GM13977 (cell line): ENCODE measurements around the gene BCL11B.
"Not testable (repeated sequence)": the region's sequence is repeated elsewhere in the genome, so short reads cannot be mapped to it uniquely, and the experiment has no call there.

ENCODE experiments used
- DNase-seq: peaks from one replicate; pipeline ENCODE4 v3.0.0; 2012; ENCODE audit warnings: low spot score
- in situ Hi-C: fragments of 300-500 bp; cut with MboI; formaldehyde crosslinking; loops from one replicate; pipeline ENCODE4 v1.12.0; 2022; ENCODE audit warnings: low sequenced_read_pairs, low pct_unique_long_range_greater_than_20kb, mixed read lengths, inconsistent platforms; ENCODE audit not compliant: unreplicated experiment
- TF ChIP-seq, protein P1 (sequence below): IDR thresholded peaks from 2 replicates; pipeline ENCODE4 v1.5.1; 2012; ENCODE audit warnings: mild to moderate bottlenecking, control low read depth; ENCODE audit not compliant: insufficient read depth; ENCODE audit errors: extremely low read depth, missing control alignments

Gene BCL11B

DNA sequence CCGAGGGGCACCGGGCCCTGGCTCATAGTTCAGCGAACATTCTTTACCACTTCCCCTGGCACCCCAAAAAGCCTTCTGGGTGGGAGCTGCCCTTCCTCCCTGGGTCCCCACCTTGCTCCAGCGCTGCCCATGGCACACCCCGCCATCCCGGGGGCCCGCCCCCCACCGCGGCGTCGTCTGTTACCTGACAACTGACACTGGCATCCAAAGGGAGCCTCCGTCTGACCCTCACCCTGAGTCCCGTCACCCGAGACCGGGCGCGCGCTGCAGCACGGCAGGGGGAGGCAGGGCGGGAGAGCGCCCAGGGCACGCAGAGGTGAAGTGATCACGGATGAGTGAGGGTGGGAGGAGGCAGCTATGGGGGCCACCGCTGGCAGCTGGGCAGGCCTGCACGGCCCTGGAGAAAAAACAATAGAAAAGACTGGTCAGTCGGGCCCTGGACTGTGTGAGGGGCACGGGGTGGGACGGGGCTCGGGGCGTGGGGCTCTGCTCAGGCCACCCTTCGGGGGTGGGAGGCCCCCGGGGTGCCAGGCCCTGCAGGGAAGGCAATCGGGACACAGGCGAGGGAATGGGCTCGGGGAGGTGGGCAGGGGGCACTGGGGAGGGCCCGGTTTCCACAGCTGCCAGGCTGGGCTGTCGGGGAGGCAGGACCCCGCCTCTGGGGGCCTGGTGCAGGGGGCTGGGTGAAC lies 40.7 kb downstream of the BCL11B start:
- DNase-seq = no peak
- TF ChIP-seq, protein P1, sequence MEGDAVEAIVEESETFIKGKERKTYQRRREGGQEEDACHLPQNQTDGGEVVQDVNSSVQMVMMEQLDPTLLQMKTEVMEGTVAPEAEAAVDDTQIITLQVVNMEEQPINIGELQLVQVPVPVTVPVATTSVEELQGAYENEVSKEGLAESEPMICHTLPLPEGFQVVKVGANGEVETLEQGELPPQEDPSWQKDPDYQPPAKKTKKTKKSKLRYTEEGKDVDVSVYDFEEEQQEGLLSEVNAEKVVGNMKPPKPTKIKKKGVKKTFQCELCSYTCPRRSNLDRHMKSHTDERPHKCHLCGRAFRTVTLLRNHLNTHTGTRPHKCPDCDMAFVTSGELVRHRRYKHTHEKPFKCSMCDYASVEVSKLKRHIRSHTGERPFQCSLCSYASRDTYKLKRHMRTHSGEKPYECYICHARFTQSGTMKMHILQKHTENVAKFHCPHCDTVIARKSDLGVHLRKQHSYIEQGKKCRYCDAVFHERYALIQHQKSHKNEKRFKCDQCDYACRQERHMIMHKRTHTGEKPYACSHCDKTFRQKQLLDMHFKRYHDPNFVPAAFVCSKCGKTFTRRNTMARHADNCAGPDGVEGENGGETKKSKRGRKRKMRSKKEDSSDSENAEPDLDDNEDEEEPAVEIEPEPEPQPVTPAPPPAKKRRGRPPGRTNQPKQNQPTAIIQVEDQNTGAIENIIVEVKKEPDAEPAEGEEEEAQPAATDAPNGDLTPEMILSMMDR = no peak
- in situ Hi-C loops = no loop called here

DNA sequence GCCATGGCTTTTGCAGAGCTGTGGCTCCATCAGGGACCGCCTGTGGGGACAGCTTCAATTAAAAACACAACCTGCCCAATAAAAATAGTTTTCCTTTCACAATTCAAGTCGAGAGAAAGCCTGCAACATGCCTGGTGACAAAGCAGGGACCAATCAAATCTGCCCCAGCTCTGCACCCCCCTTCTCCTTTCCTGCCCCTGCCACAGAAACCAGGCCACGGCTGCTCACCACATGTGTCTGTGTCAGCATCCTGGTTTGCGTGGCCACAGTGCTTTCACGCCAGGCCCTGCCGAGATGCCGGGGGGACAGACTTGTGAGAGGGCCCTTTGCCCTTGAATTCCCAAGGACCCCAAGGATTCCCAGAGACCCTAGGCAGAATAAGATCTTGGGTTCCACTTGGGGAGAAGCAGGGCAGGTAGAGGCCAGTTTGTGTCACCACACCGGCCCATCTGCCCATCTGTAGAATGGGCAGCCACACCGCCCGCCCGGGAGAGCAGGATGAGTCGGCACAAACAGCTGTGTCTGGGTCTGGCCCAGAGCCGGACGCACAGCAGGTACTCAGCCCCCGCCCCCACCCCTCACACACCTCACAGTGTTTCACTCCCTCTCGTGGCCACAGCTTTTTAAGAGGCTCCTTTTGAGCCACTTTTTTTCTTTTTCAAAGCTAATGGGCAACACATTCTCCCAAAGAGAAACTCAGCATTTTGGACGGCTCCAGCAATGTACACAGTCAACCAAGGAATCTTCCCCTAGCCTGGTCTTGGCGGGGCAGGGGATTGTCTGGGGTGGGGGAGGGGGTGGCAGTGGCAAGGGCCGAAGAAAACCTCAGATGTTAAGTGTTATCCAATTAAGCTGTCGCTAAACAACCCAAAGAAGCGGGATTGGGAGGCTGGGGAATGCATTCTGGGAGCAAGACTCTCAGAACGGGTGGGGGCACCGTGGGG lies 41.5 kb downstream of the BCL11B start:
- in situ Hi-C loops = no loop called here
- DNase-seq = no peak

DNA sequence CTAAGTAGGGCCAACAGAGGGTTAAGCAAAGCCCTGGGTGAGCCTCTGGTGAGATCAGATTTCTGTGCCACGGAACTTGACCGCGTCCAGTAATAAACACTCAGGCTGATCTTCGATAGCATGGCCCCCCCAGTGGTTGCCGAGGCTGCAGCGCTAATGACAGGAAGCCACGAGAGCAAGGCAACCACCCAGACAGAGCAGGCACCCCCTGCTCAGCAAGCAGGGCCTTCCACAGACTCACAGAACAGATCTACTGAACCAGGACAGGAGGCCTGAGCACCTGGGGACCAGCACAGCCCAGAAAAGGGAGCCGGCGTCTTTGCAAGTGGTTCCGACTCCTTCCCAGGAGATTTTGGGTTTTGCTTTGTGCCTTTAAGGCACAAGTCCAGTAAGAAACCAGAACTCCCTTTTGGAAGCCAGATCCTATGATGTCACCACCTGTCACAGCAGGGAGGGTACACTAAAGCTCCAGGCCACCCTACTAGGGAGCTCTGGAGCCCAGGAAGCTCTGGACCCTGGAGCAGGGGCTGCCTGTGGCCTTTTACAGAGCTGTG lies 42.3 kb downstream of the BCL11B start:
- no peak for DNase-seq
- TF ChIP-seq, protein P1 = no peak
- in situ Hi-C loops = no loop called here

More for the DNA sequence above, 41.5 kb downstream of the BCL11B start:
- TF ChIP-seq, protein P1 = no peak

DNA sequence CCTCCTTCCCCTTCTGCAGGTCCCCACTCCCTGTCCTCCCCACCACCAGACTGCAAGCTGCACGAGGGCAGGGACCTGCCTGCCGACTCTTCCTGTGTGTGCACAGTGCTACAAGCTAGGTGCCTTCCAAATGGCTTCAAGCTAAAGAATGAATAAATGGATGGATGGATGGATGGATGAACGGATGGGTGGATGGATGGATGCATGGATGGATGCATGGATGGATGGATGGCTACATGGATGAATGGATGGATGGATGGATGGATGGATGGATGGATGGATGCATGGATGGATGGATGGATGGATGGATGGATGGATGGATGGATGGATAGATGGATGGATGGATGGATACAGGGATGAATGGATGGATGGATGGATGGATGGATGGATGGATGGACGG lies 43.2 kb downstream of the BCL11B start:
- DNase-seq, in situ Hi-C loops: not testable (repeated sequence)

DNA sequence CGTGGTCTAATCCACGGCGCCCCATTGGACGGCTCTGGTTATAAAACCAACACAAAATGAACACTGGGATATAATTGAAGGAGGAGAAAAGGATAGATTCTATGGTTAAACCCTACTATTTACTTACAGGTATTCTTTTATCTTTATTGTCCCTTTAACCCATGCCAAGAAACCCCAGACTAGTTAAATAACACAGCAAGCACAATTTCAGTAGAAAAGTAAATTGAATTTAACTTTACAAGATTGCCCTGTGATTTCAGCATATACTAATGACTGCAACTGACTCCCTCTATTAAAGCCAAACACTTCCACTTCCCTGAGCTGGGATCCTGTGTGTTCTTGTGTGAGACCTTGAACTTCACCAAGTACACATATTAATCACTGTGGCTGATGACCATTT lies 45.3 kb downstream of the BCL11B start:
- in situ Hi-C loops = no loop called here
- TF ChIP-seq, protein P1 = no peak
- no peak for DNase-seq

DNA sequence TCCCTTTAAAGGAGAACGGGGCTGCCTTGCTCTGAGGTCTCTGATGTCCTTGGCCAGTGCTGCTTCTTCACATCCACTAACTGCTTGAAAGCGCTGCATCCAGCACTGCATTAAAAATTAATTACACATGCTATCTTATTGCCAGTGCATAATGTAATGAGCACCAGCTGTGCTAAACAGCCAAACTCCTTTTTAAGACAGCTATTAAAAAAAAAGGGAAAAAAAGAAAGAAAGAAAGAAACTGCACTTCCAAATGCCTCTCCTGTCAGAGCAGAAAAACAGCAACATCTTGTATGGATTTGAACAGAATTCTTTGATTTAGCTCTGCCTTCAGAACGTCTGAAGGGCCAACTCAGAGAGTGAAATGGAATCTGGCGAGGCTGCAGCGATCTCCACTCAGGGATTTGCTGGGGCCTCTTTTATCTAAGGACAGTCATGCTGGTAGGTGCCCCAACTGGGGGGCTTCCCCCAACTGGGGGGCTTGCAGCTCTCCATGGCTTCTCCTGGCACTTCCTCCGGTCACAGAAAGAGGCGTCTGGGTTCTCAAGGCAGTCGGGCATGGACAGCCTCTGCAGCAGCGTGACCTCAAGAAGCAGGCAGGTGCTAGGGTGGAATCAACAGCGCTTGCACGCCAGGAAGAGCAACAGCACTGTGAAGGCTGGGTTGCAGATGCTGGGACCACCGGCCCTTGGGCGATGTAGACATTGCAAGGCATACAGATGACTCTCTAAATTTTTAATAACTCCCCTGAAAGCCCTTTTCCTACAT lies 46.4 kb downstream of the BCL11B start:
- in situ Hi-C loops = no loop called here
- TF ChIP-seq, protein P1 = no peak
- DNase-seq = no peak
